ENCODE data around the gene SDCCAG8. TPM values are rescaled to one million over a fixed set of nuclear protein-coding genes. Genes with fewer than 3 reads are reported as not detected.

SDCCAG8 gene
- total RNA-seq, 1 donor from 2014 or later = 30.0 TPM

- intact Hi-C loops (cut with DNase I) = no loop called here
Measured at GRCh38 chr1:243435836-243436235, 180.0 kb downstream of the SDCCAG8 start.

GRCh38 chr1:243438146-243438545 is 182.3 kb downstream of the SDCCAG8 start:
- no peak for DNase-seq (ENCODE audit: low spot score)
- intact Hi-C loops (cut with DNase I) = no loop called here

More at GRCh38 chr1:243435836-243436235, 180.0 kb downstream of the SDCCAG8 start:
- no peak for DNase-seq (ENCODE audit: low spot score)

GRCh38 chr1:243438815-243439214 is 183.0 kb downstream of the SDCCAG8 start:
- no peak for DNase-seq (ENCODE audit: low spot score)
- intact Hi-C loops (cut with DNase I) = no loop called here

- intact Hi-C loops (cut with DNase I) = no loop called here
- no peak for DNase-seq (ENCODE audit: low spot score)
Measured at GRCh38 chr1:243440406-243440805, 184.6 kb downstream of the SDCCAG8 start.

GRCh38 chr1:243441601-243442000 is 185.8 kb downstream of the SDCCAG8 start:
- no peak for DNase-seq (ENCODE audit: low spot score)
- intact Hi-C loops (cut with DNase I) = no loop called here

GRCh38 chr1:243443557-243443956 is 187.7 kb downstream of the SDCCAG8 start:
- DNase-seq (ENCODE audit: low spot score) = no peak
- intact Hi-C loops (cut with DNase I) = no loop called here

- intact Hi-C loops (cut with DNase I) = no loop called here
- no peak for DNase-seq (ENCODE audit: low spot score)
Measured at GRCh38 chr1:243447347-243447746, 191.5 kb downstream of the SDCCAG8 start.

- intact Hi-C loops (cut with DNase I) = no loop called here
Measured at GRCh38 chr1:243447844-243448243, 192.0 kb downstream of the SDCCAG8 start.

GRCh38 chr1:243449373-243449772 is 193.5 kb downstream of the SDCCAG8 start:
- intact Hi-C loops (cut with DNase I) = no loop called here
- no peak for DNase-seq (ENCODE audit: low spot score)

More at GRCh38 chr1:243447844-243448243, 192.0 kb downstream of the SDCCAG8 start:
- no peak for DNase-seq (ENCODE audit: low spot score)

GRCh38 chr1:243452092-243452491 is 196.3 kb downstream of the SDCCAG8 start:
- intact Hi-C loops (cut with DNase I) = no loop called here
- DNase-seq (ENCODE audit: low spot score) = no peak

- intact Hi-C loops (cut with DNase I) = no loop called here
- no peak for DNase-seq (ENCODE audit: low spot score)
Measured at GRCh38 chr1:243454328-243454997, 198.6 kb downstream of the SDCCAG8 start.

GRCh38 chr1:243455760-243456651 is 200.2 kb downstream of the SDCCAG8 start:
- no peak for DNase-seq (ENCODE audit: low spot score)
- intact Hi-C loops (cut with DNase I) = no loop called here

GRCh38 chr1:243457363-243457982 is 201.6 kb downstream of the SDCCAG8 start:
- no peak for DNase-seq (ENCODE audit: low spot score)
- intact Hi-C loops (cut with DNase I) = no loop called here

- no peak for DNase-seq (ENCODE audit: low spot score)
- intact Hi-C loops (cut with DNase I) = no loop called here
Measured at GRCh38 chr1:243459059-243459458, 203.2 kb downstream of the SDCCAG8 start.

GRCh38 chr1:243461700-243462099 is 205.9 kb downstream of the SDCCAG8 start:
- no peak for DNase-seq (ENCODE audit: low spot score)

GRCh38 chr1:243462929-243463697 is 207.3 kb downstream of the SDCCAG8 start:
- intact Hi-C loops (cut with DNase I) = no loop called here
- DNase-seq (ENCODE audit: low spot score) = no peak

More at GRCh38 chr1:243461700-243462099, 205.9 kb downstream of the SDCCAG8 start:
- intact Hi-C loops (cut with DNase I) = no loop called here

GRCh38 chr1:243465081-243465480 is 209.2 kb downstream of the SDCCAG8 start:
- no peak for DNase-seq (ENCODE audit: low spot score)
- intact Hi-C loops (cut with DNase I) = no loop called here

- intact Hi-C loops (cut with DNase I) = no loop called here
Measured at GRCh38 chr1:243465738-243466137, 209.9 kb downstream of the SDCCAG8 start.

GRCh38 chr1:243469497-243469896 is 213.7 kb downstream of the SDCCAG8 start:
- DNase-seq (ENCODE audit: low spot score) = no peak
- intact Hi-C loops (cut with DNase I) = no loop called here

More at GRCh38 chr1:243465738-243466137, 209.9 kb downstream of the SDCCAG8 start:
- DNase-seq (ENCODE audit: low spot score) = no peak

GRCh38 chr1:243470502-243470901 is 214.7 kb downstream of the SDCCAG8 start:
- intact Hi-C loops (cut with DNase I) = no loop called here
- no peak for DNase-seq (ENCODE audit: low spot score)
